HG03521 (cell line): ENCODE measurements around the gene PPP6C.
A peak's percentile ranks its signal among the peaks of the same experiment; 100 is the strongest.
"Not testable (repeated sequence)": the region's sequence is repeated elsewhere in the genome, so short reads cannot be mapped to it uniquely, and the experiment has no call there.

Source experiments
- ATAC-seq: cut with Tn5 transposase; IDR thresholded peaks from one replicate; pipeline ENCODE4 v1.9.1; 2021; ENCODE audit warnings: mild to moderate bottlenecking, moderate library complexity; ENCODE audit not compliant: unreplicated experiment

The PPP6C gene

GRCh38 chr9:125142560-125143376, 46.8 kb downstream of the PPP6C start:
- peak; percentile 11 for ATAC-seq

DNA sequence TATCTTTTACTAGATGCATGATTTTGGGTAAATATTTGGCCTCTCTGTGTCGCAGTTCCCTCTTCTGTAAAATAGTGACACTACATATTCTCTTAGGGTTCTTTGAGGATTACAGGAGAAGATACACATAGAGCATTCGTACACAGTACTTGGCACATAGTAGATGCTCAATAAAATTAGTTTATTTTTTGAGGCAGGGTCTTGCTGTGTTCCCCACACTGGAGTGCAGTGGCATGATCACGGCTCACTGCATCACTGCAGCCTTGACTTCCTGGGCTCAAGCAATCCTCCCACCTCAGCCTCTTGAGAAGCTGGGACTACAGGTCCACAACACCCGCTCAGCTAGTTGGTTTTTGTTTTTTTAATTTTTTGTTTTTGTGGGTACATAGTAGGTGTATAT, 47.9 kb downstream of the PPP6C start:
- ATAC-seq: no peak

- ATAC-seq: no peak
Observed at GRCh38 chr9:125141251-125141650, 48.4 kb downstream of the PPP6C start.

DNA sequence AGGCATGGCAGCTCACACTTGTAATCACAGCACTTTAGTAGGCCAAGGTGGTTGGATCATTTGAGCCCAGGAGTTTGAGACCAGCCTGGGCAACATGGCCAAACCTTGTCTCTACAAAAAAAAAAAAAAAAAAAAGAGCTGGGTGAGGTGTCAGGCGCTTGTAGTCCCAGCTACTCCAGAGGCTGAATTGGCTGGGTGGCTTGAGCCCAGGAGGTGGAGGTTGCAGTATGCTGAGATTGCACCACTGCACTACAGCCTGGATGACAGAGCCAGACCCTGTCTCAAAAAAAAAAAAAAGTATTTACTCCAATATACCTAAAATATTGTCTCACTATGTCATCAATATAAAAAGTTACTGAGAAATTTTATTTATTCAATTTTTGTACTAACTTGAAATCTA, 49.0 kb downstream of the PPP6C start:
- no peak for ATAC-seq

DNA sequence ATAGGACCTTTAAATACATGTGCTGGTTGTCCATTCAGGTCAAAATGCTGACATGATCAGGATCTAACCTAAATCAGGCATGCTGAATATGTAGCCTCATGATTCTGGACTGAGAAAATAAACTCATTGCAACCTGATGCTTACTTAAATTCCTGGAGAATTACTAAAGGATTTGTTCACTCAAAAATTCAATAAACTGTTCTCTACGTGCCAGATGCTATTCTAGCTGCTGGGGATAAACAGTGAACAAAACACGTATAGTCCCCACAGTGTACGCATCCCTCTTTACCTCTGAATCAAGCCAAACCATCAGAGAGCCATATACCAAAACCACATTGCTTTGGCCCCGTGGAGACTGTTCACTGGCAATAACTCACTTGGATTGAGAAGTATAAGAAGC, 52.4 kb downstream of the PPP6C start:
- no peak for ATAC-seq

DNA sequence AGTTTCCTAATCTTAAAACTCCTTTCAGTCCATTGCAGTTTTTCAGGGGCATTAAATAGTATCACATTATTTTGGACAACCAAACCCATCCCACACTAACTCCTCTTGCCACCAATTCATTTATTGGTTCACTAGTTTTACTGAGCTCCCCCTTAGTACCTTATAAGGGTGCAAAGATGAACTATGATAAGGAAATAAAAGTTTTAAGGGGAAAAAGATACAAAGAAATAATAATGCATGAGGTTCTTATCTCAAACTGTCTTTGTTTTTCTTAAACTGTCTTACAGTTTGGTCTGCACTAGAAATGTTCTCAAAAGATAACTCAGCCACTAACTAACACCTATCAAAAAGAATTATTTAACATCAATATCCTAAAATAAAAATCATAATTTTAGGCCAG, 54.6 kb downstream of the PPP6C start:
- ATAC-seq: no peak

DNA sequence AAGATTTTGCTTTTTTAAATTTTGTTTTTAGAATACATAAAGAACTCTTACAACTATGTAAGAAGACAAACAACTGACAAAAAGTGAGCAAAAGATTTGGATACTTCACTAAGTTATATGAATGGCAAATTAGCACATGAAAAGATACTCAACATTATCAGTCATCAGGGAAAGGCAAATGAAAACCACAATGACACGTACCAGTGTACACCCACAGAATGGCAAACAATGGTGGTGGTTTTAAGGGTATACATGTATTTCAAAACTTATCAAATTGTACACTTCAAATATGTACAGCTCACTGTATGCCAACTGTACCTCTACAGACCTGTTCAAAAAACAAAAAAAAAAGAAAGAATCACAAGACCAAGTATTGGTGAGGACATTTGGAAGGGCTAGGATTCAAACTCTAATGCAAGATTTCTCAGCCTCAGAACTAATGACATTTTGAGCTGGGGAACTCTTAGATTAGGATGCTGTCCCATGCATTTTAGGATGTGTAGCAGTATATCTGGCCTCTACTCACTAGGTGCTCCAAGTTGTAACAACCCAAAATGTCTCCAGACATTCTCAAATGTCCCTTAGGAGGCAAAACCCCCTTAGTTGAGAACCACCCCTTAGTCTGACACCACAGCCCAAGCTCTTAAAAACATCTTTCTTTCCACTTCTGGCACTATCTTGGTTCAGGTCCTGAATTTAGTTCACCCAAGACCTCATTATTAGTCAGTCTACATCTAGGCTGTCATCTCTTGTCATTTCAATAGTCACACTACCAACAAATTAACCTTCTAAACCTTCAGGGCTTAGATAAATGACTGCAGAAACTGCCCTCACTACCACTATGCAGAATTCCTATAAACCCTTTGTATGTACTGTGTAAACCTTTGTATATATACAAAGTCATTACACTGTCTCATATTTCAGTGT, 55.9 kb downstream of the PPP6C start:
- no peak for ATAC-seq

DNA sequence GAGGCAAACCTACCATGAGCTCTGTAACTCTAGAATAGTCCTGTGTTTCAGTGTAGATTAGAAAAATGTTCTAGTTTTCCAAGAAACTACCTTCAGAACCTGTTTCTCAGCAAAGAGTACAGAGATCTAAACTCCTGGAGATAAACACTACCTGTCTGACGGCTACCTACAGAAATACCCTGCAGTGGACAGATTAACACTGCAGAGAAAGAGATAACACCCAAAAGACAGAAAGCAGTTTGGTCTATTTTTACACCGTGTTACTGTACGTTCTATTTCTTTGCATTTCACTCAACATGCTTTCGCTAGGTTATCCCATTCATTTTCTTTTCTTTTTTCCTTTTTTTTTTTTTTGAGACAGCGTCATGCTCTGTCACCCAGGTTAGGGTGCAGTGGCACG, 57.8 kb downstream of the PPP6C start:
- ATAC-seq: no peak

GRCh38 chr9:125126019-125126746, 63.4 kb downstream of the PPP6C start:
- peak; percentile 87 for ATAC-seq

DNA sequence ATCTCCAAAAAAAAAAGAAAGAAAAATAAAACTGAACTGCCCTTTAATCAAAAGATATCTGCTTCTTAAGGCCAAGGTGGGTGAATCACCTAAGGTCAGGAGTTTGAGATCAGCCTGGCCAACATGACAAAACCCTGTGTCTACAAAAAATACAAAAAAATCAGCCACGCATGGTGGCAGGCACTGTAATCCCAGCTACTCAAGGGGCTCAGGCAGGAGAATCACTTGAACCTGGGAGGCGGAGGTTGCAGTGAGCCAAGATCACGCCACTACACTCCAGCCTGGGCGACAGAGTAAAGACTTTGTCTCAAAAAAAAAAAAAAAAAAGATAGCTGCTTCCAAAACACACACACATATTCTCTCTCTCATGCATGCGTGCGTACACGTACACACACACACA, 64.1 kb downstream of the PPP6C start:
- no peak for ATAC-seq

DNA sequence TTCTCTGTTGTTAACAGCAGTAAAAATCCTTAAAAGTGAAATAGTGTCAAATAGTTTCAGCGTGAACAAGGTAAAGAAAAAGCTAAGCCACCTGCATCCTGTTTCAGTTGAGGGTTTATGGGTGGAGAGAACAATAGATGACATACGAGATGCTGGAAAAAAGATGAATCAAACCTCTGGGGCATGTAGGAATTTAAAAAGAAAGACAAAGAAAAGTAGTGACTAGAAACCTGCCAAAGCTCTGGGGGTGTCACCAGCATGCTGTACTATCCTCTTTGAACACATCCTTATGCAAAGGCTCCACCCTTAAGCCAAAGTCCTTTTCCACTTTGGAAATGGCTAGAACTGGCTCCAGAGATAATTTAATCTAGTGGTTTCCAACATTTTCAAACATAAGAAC, 68.5 kb downstream of the PPP6C start:
- no peak for ATAC-seq

DNA sequence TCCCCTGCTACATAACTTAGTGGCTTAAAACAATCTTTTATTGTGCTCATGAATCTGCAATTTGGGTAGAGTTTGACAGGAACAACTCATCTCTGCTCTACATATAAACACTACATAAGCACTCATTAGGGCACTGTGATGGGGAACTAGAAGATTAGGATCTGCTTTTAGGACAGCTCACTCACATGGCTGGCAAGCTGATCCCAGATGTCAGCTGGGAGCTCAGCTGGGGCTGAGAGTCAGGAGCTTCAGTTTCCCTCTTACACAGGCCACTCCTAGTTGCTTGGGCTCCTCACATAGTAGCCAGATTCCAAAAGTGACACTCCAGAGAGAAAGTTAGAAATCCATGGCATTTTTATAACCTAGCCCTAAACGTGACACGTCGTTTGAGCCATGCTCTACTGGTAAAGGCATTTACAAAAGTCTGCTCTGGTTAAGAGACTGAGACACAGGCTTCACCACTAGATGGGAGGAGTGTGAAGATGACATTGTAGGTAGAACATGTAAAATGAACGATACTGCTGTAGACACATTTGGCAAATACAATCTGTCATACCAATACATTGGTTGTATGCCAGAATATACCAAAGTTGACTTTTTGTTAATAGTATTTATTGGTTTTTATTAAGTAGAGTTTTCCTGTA, 69.8 kb downstream of the PPP6C start:
- ATAC-seq: no peak

DNA sequence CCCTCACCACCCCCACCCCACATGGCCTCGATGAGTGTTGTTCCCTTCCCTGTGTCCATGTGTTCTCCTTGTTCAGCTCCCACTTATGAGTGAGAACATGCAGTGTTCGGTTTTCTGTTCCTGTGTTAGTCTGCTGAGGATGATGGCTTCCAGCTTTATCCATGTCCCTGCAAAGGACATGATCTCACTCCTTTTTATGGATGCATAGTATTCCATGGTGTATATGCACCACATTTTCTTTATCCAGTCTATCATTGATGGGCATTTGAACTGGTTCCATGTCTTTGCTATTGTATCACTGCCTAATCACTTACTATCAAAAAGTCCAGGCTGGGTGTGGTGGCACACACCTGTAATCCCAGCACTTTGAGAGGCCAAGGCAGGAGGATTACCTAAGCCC, 70.9 kb downstream of the PPP6C start:
- ATAC-seq: not testable (repeated sequence)

GRCh38 chr9:125114503-125114902, 75.1 kb downstream of the PPP6C start:
- not testable (repeated sequence) for ATAC-seq

- no peak for ATAC-seq
Observed at GRCh38 chr9:125110464-125110863, 79.1 kb downstream of the PPP6C start.

GRCh38 chr9:125108541-125108940, 81.1 kb downstream of the PPP6C start:
- not testable (repeated sequence) for ATAC-seq

DNA sequence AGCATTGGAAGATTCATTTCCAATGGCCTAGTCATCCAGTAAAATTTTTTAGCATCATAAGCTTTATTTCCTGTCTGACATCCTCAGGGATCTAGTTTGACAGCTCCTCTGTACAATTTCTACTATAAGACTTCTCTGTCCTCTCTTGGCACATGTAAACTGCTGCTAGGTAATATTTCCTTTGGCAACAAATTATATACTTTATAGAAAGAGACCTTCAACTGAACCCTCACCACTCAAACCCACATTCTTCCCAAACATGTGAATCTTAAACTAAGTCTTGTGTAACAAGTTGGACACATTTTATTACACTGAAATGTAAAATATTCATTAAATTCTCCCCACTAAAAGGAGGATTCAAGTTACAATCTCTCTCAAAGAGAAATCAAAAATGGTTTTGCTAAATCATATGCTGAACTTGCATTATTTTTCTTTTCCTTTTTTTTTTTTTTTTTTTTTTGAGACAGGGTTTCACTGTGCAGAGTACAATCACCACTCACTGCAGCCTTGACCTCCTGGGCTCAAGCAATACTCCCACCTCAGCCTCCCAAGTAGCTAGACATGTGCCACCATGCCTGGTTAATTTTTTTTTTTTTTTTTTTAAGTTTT, 83.2 kb downstream of the PPP6C start:
- no peak for ATAC-seq

DNA sequence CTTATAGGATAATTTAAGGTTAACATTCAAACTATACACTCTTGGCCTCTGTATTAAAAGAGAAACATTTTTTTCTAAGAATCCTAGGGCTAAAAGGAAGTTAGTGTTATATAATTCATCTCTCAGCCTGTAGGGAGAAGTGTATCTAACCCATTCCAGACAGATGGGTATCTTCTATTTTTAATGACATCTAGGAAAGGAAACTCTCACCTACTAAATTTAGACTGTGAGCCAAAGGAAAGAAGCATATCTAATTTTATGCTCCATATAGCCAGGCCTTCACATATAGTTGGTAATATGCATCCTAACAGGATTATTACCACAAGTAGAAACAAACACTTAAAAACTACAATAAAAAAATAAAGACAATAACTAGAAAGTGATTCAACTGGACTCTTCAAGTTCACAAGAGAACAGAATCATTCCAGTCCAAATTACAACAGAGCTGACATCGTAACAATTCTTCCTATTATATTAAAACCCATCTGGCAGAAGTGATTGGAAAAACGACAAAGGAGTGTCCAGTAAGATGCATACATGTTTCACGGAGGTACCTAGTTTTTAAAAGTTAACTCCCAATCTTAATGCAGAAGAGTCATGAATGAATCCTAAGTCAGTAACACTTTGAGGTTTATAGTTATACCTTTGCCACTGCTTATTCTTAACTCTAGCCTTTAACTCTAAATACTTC, 85.7 kb downstream of the PPP6C start:
- ATAC-seq: no peak

DNA sequence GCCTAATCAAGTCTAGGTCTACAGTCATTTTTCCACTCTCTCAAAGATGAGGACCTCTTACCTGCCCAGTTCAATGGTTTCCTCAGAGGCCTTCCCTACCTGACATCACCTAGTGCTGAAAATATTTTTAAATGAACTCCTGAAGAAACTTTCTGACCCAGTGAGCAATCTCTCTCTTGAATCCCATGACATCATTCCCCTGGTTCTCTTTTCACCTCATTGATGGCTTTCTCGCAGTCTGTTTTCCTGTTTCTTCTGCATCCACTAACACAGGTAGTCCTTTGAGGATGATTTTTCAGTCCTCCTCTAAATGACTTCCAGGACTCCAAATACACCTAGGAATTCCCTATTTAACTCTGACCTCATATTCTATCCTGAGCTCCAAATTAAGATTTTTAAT, 86.6 kb downstream of the PPP6C start:
- no peak for ATAC-seq

- ATAC-seq: no peak
Observed at GRCh38 chr9:125100822-125101221, 88.8 kb downstream of the PPP6C start.
